Tibial nerve (tissue), 4 donors: ENCODE results near the gene IFNA10. TPM values are rescaled to one million over a fixed set of nuclear protein-coding genes. Genes with fewer than 3 reads are reported as not detected.

ENCODE experiments used
- small RNA-seq: library from RNA; depleted of rRNA; stranded (forward); fragments of <200 nt; gene quantifications from one replicate; pipeline ENCODE3, GENCODE V24; 2016
- total RNA-seq, 4 donors: library from RNA; depleted of rRNA; stranded (reverse); fragments of >200 nt; gene quantifications; one replicate each; pipeline ENCODE4 v1.1.0, GENCODE V29; 2016

Gene IFNA10
- total RNA-seq, 4 donors from 2014 or later: not detected

Small RNA genes lying within 50 kb of the gene (small RNA-seq; reads per million reads assigned to genes)
- gene RF00019: not detected

Other genes with a start within 250 kb of the IFNA10 start
- 1 to 10 TPM; 3.3 to 4.4 (median 3.9) TPM for gene HACD4, start 175.5 kb downstream of the IFNA10 start, total RNA-seq
- gene IFNB1, start 129.2 kb downstream of the IFNA10 start, total RNA-seq: not detected
- not detected for gene IFNW1, start 65.3 kb downstream of the IFNA10 start, total RNA-seq
- gene IFNA21, start 40.5 kb downstream of the IFNA10 start, total RNA-seq: not detected
- not detected for gene IFNA4, start 19.6 kb downstream of the IFNA10 start, total RNA-seq
- gene IFNA7, start 4.9 kb downstream of the IFNA10 start, total RNA-seq: not detected
- not detected for gene IFNA16, start 10.2 kb upstream of the IFNA10 start, total RNA-seq
- not detected for gene IFNA17, start 21.1 kb upstream of the IFNA10 start, total RNA-seq
- gene IFNA14, start 32.9 kb upstream of the IFNA10 start, total RNA-seq: not detected
- under 1 TPM in 1 of 4 donors, not detected in 3; 0.90 TPM for gene IFNA5, start 98.2 kb upstream of the IFNA10 start, total RNA-seq
- gene KLHL9, start 128.3 kb upstream of the IFNA10 start, total RNA-seq: 10 to 100 TPM; 19.8 to 30.2 (median 25.7) TPM
- not detected for gene IFNA6, start 143.7 kb upstream of the IFNA10 start, total RNA-seq
- gene IFNA13, start 160.9 kb upstream of the IFNA10 start, total RNA-seq: not detected
- gene IFNA2, start 178.3 kb upstream of the IFNA10 start, total RNA-seq: not detected
- gene IFNA8, start 202.0 kb upstream of the IFNA10 start, total RNA-seq: not detected
- not detected for gene IFNA1, start 233.3 kb upstream of the IFNA10 start, total RNA-seq